HL-60 (cell line): ENCODE data around the gene PLAAT3.

Experiments used
- CTCF ChIP-seq: IDR thresholded peaks from one replicate; pipeline ENCODE4 v1.5.1; 2011; ENCODE audit warnings: low read length, control low read depth, inconsistent platforms; ENCODE audit not compliant: insufficient read depth
- REST ChIP-seq: IDR thresholded peaks from 2 replicates; pipeline ENCODE4 v1.6.1; 2012; ENCODE audit warnings: low read depth; ENCODE audit not compliant: insufficient replicate concordance

- TF ChIP-seq CTCF (no peak), REST (no peak)
These were observed 49.6 kb upstream of the PLAAT3 start for GRCh38 chr11:63663809-63664208.
